IMR-90 (cell line): ENCODE results near the gene PIP5K1C. TPM values are rescaled to one million over a fixed set of nuclear protein-coding genes. Genes with fewer than 3 reads are reported as not detected.

ENCODE experiments used
- ATAC-seq: fragments of 200-7000 bp; cut with Tn5 transposase; 2 replicates; pipeline ENCODE4 v1.9.1; 2020; ENCODE audit warnings: low read depth, mild to moderate bottlenecking, moderate library complexity
- BruUV-seq: library from RNA; stranded (reverse); fragments of 400-500 nt; replicated peaks from 2 replicates; lab custom pipeline; 2021; lab: Mats Ljungman, UMichigan
- CTCF ChIA-PET: fragments of 300-600 bp; formaldehyde crosslinking; extraction: SDS; loops from one replicate; lab custom pipeline; 2021; ENCODE audit warnings: antibody characterized with exemption; lab: Yijun Ruan, JAX
- POLR2A ChIA-PET: fragments of 300-600 bp; sonication (Branson Sonifier 250); formaldehyde crosslinking; loops from one replicate; lab custom pipeline; 2022; ENCODE audit warnings: antibody characterized with exemption; ENCODE audit not compliant: unreplicated experiment; lab: Charles Lee
- DNase-seq: peaks from one replicate; pipeline ENCODE4 v3.0.0; 2013
- H2AFZ ChIP-seq: replicated peaks from 2 replicates; pipeline ENCODE3; 2013; ENCODE audit warnings: low read length, mild to moderate bottlenecking; ENCODE audit not compliant: poor library complexity
- H2AK5ac ChIP-seq: 2 replicates; pipeline ENCODE4 v1.6.1; 2013; ENCODE audit warnings: low read depth, low read length, inconsistent platforms
- H2AK9ac ChIP-seq: replicated peaks from 2 replicates; pipeline ENCODE3; 2013; ENCODE audit warnings: mild to moderate bottlenecking, low read depth, low read length, moderate library complexity; ENCODE audit not compliant: poor library complexity
- H2BK120ac ChIP-seq: 2 replicates; pipeline ENCODE4 v1.6.1; 2013; ENCODE audit warnings: low read depth, low read length, inconsistent platforms
- H2BK15ac ChIP-seq: 3 replicates; pipeline ENCODE4 v1.6.1; 2013; ENCODE audit warnings: low read depth, low read length, inconsistent platforms
- H2BK20ac ChIP-seq: 2 replicates; pipeline ENCODE4 v1.6.1; 2013; ENCODE audit warnings: low read depth, mild to moderate bottlenecking, inconsistent platforms, low read length, moderate library complexity
- H2BK5ac ChIP-seq: 2 replicates; pipeline ENCODE4 v1.6.1; 2013; ENCODE audit warnings: mild to moderate bottlenecking, low read depth, low read length, inconsistent platforms; ENCODE audit not compliant: poor library complexity, severe bottlenecking
- H3K14ac ChIP-seq: replicated peaks from 2 replicates; pipeline ENCODE4 v1.6.1; 2013; ENCODE audit warnings: low read depth, low read length, inconsistent platforms
- H3K18ac ChIP-seq: 2 replicates; pipeline ENCODE4 v1.6.1; 2013; ENCODE audit warnings: low read depth, low read length, control low read depth
- H3K23ac ChIP-seq: 2 replicates; pipeline ENCODE4 v1.6.1; 2013; ENCODE audit warnings: low read depth, low read length, inconsistent platforms
- H3K27ac ChIP-seq: 2 replicates; pipeline ENCODE4 v1.5.1; 2013; ENCODE audit warnings: mild to moderate bottlenecking, control low read depth, low read length; ENCODE audit not compliant: insufficient read depth
- H3K27me3 ChIP-seq: 2 replicates; pipeline ENCODE4 v1.6.1; 2013; ENCODE audit warnings: low read length; ENCODE audit not compliant: control insufficient read depth, insufficient read depth
- H3K36me3 ChIP-seq: 2 replicates; pipeline ENCODE4 v1.6.1; 2013; ENCODE audit warnings: low read length, mixed read lengths; ENCODE audit not compliant: control insufficient read depth, insufficient read depth
- H3K4ac ChIP-seq: 2 replicates; pipeline ENCODE4 v1.6.1; 2013; ENCODE audit warnings: low read depth, low read length, inconsistent platforms
- H3K4me1 ChIP-seq: 2 replicates; pipeline ENCODE4 v1.6.1; 2013; ENCODE audit warnings: low read length, mixed read lengths; ENCODE audit not compliant: control insufficient read depth, insufficient read depth
- H3K4me2 ChIP-seq: 2 replicates; pipeline ENCODE4 v1.6.1; 2013; ENCODE audit warnings: low read depth, mild to moderate bottlenecking, control low read depth, low read length, moderate library complexity
- H3K4me3 ChIP-seq: 2 replicates; pipeline ENCODE4 v1.5.1; 2013; ENCODE audit warnings: low read depth, mild to moderate bottlenecking, control low read depth, low read length, moderate library complexity; ENCODE audit not compliant: insufficient read depth
- H3K56ac ChIP-seq: 2 replicates; pipeline ENCODE4 v1.6.1; 2013; ENCODE audit warnings: low read length, inconsistent platforms; ENCODE audit not compliant: insufficient read depth; ENCODE audit errors: extremely low read depth
- H3K79me1 ChIP-seq, 2 experiments: 2 replicates each; pipeline ENCODE4 v1.6.1; 2013; ENCODE audit warnings: low read length in 2 of 2, inconsistent platforms in 1 of 2, low read depth in 1 of 2
- H3K9ac ChIP-seq: 2 replicates; pipeline ENCODE4 v1.6.1; 2013; ENCODE audit warnings: low read depth, low read length, control low read depth
- H3K9me1 ChIP-seq: 2 replicates; pipeline ENCODE4 v1.6.1; 2013; ENCODE audit warnings: low read length, inconsistent platforms; ENCODE audit not compliant: insufficient read depth
- H3K9me3 ChIP-seq: 2 replicates; pipeline ENCODE4 v1.6.1; 2013; ENCODE audit warnings: low read length; ENCODE audit not compliant: control insufficient read depth, insufficient read depth
- H4K20me1 ChIP-seq: 2 replicates; pipeline ENCODE4 v1.6.1; 2013; ENCODE audit warnings: low read length, inconsistent platforms; ENCODE audit not compliant: insufficient read depth
- H4K5ac ChIP-seq: 2 replicates; pipeline ENCODE4 v1.6.1; 2013; ENCODE audit warnings: mild to moderate bottlenecking, low read depth, low read length, control low read depth
- H4K8ac ChIP-seq, 2 experiments: 2 replicates each; pipeline ENCODE4 v1.6.1; 2013; ENCODE audit warnings: low read depth in 2 of 2, low read length in 2 of 2, control low read depth in 1 of 2, inconsistent platforms in 1 of 2
- H4K91ac ChIP-seq: 2 replicates; pipeline ENCODE4 v1.6.1; 2013; ENCODE audit warnings: low read depth, low read length, inconsistent platforms; ENCODE audit not compliant: insufficient read depth
- CEBPB ChIP-seq: IDR thresholded peaks from 2 replicates; pipeline ENCODE4 v1.6.1; 2012; ENCODE audit warnings: low read depth, low read length, improper control_type of control experiment
- CTCF ChIP-seq: conservative IDR thresholded peaks from 2 replicates; pipeline ENCODE4 v1.5.1; 2012; ENCODE audit warnings: mild to moderate bottlenecking, low read depth, low read length, improper control_type of control experiment
- ELK1 ChIP-seq: fragments of 150-350 bp; IDR thresholded peaks from 2 replicates; pipeline ENCODE4 v1.6.1; 2016; ENCODE audit warnings: low read depth, mild to moderate bottlenecking, low read length, moderate library complexity, borderline replicate concordance
- FOS ChIP-seq: fragments of 150-350 bp; IDR thresholded peaks from 2 replicates; pipeline ENCODE4 v1.6.1; 2016; ENCODE audit warnings: low read depth, low read length
- MAZ ChIP-seq: IDR thresholded peaks from 2 replicates; pipeline ENCODE4 v1.6.1; 2012; ENCODE audit warnings: low read depth, mild to moderate bottlenecking, low read length, improper control_type of control experiment, moderate library complexity, borderline replicate concordance
- NFE2L2 ChIP-seq: fragments of 150-350 bp; IDR thresholded peaks from 2 replicates; pipeline ENCODE4 v1.6.1; 2016; ENCODE audit warnings: low read depth, mild to moderate bottlenecking, low read length
- RAD21 ChIP-seq: IDR thresholded peaks from 2 replicates; pipeline ENCODE4 v1.6.1; 2012; ENCODE audit warnings: low read length, improper control_type of control experiment
- RFX5 ChIP-seq: IDR thresholded peaks from 2 replicates; pipeline ENCODE4 v1.8.0; 2012; ENCODE audit warnings: low read depth, mild to moderate bottlenecking, low read length, moderate library complexity
- SMC3 ChIP-seq: fragments of 150-350 bp; IDR thresholded peaks from 2 replicates; pipeline ENCODE4 v1.6.1; 2016; ENCODE audit warnings: low read depth, mild to moderate bottlenecking, antibody characterized with exemption, low read length, moderate library complexity
- WGBS, 2 experiments: methylation state at CpG; one replicate each; pipeline versions ENCODE4 v1.1.5 to v1.1.7; 2013; ENCODE audit warnings: missing lambda C conversion rate in 2 of 2; ENCODE audit not compliant: insufficient read length in 1 of 2; ENCODE audit errors: extremely low coverage in 2 of 2; 5-methylcytosine and 5-hydroxymethylcytosine counted together
- dilution Hi-C: fragments of 300-500 bp; cut with HindIII; formaldehyde crosslinking; loops from one replicate; pipeline ENCODE4 v1.14.3; 2018; ENCODE audit warnings: low sequenced_read_pairs; ENCODE audit not compliant: unreplicated experiment
- in situ Hi-C: fragments of 300-500 bp; cut with MboI; formaldehyde crosslinking; loops from 3 replicates; pipeline ENCODE4 v1.14.3; 2019; ENCODE audit warnings: low sequenced_read_pairs, inconsistent platforms, mixed read lengths
- intact Hi-C: fragments of 100-400 bp; cut with micrococcal nuclease; formaldehyde crosslinking; loops from 2 replicates; pipeline ENCODE4 v1.10.0; 2022
- polyA plus RNA-seq, 3 experiments: library from polyadenylated mRNA; depleted of rRNA; stranded (reverse); fragments of >200 nt; gene quantifications; 2 replicates each; pipeline ENCODE4 v1.2.3, GENCODE V29; 2012; ENCODE audit warnings: low replicate concordance in 1 of 3
- total RNA-seq: library from RNA; depleted of rRNA; stranded (reverse); fragments of >200 nt; gene quantifications from 2 replicates; pipeline ENCODE4 v1.2.3, GENCODE V29; 2012

The PIP5K1C gene
- total and polyA plus RNA-seq, 2 of the 4 experiments (the other 2 are of a cell fraction): 13.6 to 23.3 TPM

GRCh38 chr19:3639479-3639878 is 60.8 kb downstream of the PIP5K1C start:
- Histone ChIP-seq H3K56ac (no peak overlapping the region), H2BK20ac (no peak overlapping the region), H3K27me3 (no peaks in the 10 kb centered on the region), H4K91ac (no peak overlapping the region), H3K18ac (no peak overlapping the region), H3K9ac (no peak overlapping the region), H3K79me1 (no peaks in the 10 kb centered on the region; a peak in 1 of 4 replicates), H3K23ac (no peak overlapping the region), H2AK9ac (no peak overlapping the region), H3K14ac (no peak overlapping the region), H3K9me3 (no peaks in the 10 kb centered on the region), H3K4me2 (no peak overlapping the region), H3K36me3 (peaks cover 43% of the 10 kb centered on the region), H2AK5ac (no peak overlapping the region), H3K9me1 (no peaks in the 10 kb centered on the region), H3K27ac (no peak overlapping the region), H3K4me1 (no peaks in the 10 kb centered on the region), H3K4ac (no peak overlapping the region), H2AFZ (no peak overlapping the region), H2BK5ac (no peak overlapping the region), H4K8ac (no peak overlapping the region), H4K20me1 (peaks cover 3% of the 10 kb centered on the region; the same call in 1 of the 2 replicates), H4K5ac (no peak overlapping the region), H2BK120ac (no peak overlapping the region), H2BK15ac (no peak overlapping the region), H3K4me3 (no peak overlapping the region)
- CTCF ChIA-PET: no interaction called here
- 100% methylated on average over 2 of the region's 13 CpGs; no CpG with 5 or more reads in 1 of the 2 experiments for WGBS, 2 experiments
- in situ Hi-C loops (no loop called here), dilution Hi-C loops (no loop called here), intact Hi-C loops (no loop called here)
- ATAC-seq (no peak), DNase-seq (no peak)
- TF ChIP-seq SMC3 (no peak), MAZ (no peak), ELK1 (no peak), RFX5 (no peak), CTCF (no peak), RAD21 (no peak), NFE2L2 (no peak), FOS (no peak), CEBPB (no peak)
- POLR2A ChIA-PET: no interaction called here
- BruUV-seq: no TSS peak
